HepG2 (cell line): ENCODE results near the gene GRIP2.

ENCODE experiments used
- HOXA7 ChIP-seq: sonication (generic); formaldehyde crosslinking; IDR thresholded peaks from 2 replicates; pipeline ENCODE4 v1.8.1; 2022; ENCODE audit warnings: mild to moderate bottlenecking, missing genetic modification reagents, moderate library complexity
- KDM1A ChIP-seq: IDR thresholded peaks from 2 replicates; pipeline ENCODE4 v1.6.1; 2016; ENCODE audit warnings: missing compliant biosample characterization
- MAZ ChIP-seq, 2 experiments: sonication (generic) in 1 of 2; formaldehyde crosslinking in 1 of 2; IDR thresholded peaks; 2 replicates each; pipeline versions ENCODE4 v1.5.0 to v1.6.1; 2012 to 2020; ENCODE audit warnings: low read depth in 2 of 2, mild to moderate bottlenecking in 2 of 2, borderline replicate concordance in 1 of 2, improper control_type of control experiment in 1 of 2, low read length in 1 of 2, missing genetic modification reagents in 1 of 2, moderate library complexity in 1 of 2
- NR2F1 ChIP-seq, 2 experiments: fragments of 450-650 bp in 1 of 2; formaldehyde crosslinking in 1 of 2; IDR thresholded peaks; 2 replicates each; pipeline versions ENCODE4 v1.5.0 to v1.6.1; 2016 to 2020; ENCODE audit warnings: mild to moderate bottlenecking in 1 of 2, missing compliant biosample characterization in 1 of 2, missing genetic modification reagents in 1 of 2, moderate library complexity in 1 of 2
- POLR2AphosphoS5 ChIP-seq: IDR thresholded peaks from 2 replicates; pipeline ENCODE4 v1.6.1; 2012; ENCODE audit warnings: low read depth, low read length
- TP53 ChIP-seq: sonication (generic); formaldehyde crosslinking; conservative IDR thresholded peaks from 2 replicates; pipeline ENCODE4 v1.4.0; 2020; ENCODE audit warnings: missing genetic modification reagents
- ZBTB1 ChIP-seq: sonication (generic); formaldehyde crosslinking; IDR thresholded peaks from 2 replicates; pipeline ENCODE4 v1.4.0; 2020; ENCODE audit warnings: missing genetic modification reagents, borderline replicate concordance

- TF ChIP-seq TP53: no peak
- no peak for TF ChIP-seq POLR2AphosphoS5
- TF ChIP-seq ZBTB1 (CRISPR knock-in tag): no peak
- no peak for TF ChIP-seq KDM1A (CRISPR knock-in tag)
- no peak for TF ChIP-seq MAZ (IDR thresholded peaks at IDR 0.05; ENCODE audit: borderline replicate concordance, low read depth, low read length)
- TF ChIP-seq MAZ (CRISPR knock-in tag; IDR thresholded peaks at IDR 0.05; ENCODE audit: low read depth): no peak
- TF ChIP-seq NR2F1 (CRISPR knock-in tag; IDR thresholded peaks at IDR 0.05): no peak
- TF ChIP-seq HOXA7 (CRISPR knock-in tag): no peak
These were observed 18.5 kb downstream of the GRIP2 start for GRCh38 chr3:14521611-14522010.
